Thyroid gland (tissue), 4 donors: ENCODE results near the gene RANBP2.

Experiments
- CTCF ChIP-seq, 6 experiments: fragments of 200-600 bp in 3 of 6; fragments of 450-650 bp in 3 of 6; sonication (generic) in 3 of 6; IDR thresholded peaks; one replicate each; pipeline ENCODE4 v1.5.1; 2016 to 2019; ENCODE audit warnings: antibody characterized with exemption in 6 of 6, mild to moderate bottlenecking in 2 of 6, inconsistent platforms in 1 of 6, moderate library complexity in 1 of 6
- POLR2A ChIP-seq, 2 donors: fragments of 450-650 bp; IDR thresholded peaks; one replicate each; pipeline ENCODE4 v1.6.1; 2017; ENCODE audit warnings: antibody characterized with exemption in 2 of 2, mild to moderate bottlenecking in 2 of 2, moderate library complexity in 1 of 2

- TF ChIP-seq CTCF (IDR thresholded peaks at IDR 0.05): no peak
- TF ChIP-seq POLR2A (IDR thresholded peaks at IDR 0.05): no peak
Observed at GRCh38 chr2:108776475-108776874, 57.2 kb downstream of the RANBP2 start.
